ENCODE results near the gene ERBB2.

ERBB2 gene

DNA sequence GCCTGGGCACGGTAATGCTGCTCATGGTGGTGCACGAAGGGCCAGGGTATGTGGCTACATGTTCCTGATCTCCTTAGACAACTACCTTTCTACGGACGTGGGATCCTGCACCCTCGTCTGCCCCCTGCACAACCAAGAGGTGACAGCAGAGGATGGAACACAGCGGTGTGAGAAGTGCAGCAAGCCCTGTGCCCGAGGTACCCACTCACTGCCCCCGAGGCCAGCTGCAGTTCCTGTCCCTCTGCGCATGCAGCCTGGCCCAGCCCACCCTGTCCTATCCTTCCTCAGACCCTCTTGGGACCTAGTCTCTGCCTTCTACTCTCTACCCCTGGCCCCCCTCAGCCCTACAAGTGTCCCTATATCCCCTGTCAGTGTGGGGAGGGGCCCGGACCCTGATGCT lies 12.0 kb downstream of the ERBB2 start:
- Histone ChIP-seq H3K4me1 (ENCODE audit: control insufficient read depth, low read depth, low read length) (no peaks in the 10 kb centered on the region), H3K9ac (ENCODE audit: low read length) (no peak overlapping the region), H3K27ac (ENCODE audit: low read length) (no peak overlapping the region), H3K36me3 (ENCODE audit: control insufficient read depth, low read depth, low read length) (peaks cover 90% of the 10 kb centered on the region), H3K4me3 (ENCODE audit: low read length) (no peak overlapping the region), H3K9me3 (ENCODE audit: control insufficient read depth, low read depth, low read length) (no peaks in the 10 kb centered on the region), H3K27me3 (ENCODE audit: control insufficient read depth, insufficient read depth, low read length) (no peaks in the 10 kb centered on the region)

- Histone ChIP-seq H3K27me3 (ENCODE audit: control insufficient read depth, insufficient read depth, low read length) (no peaks in the 10 kb centered on the region), H3K27ac (ENCODE audit: low read length) (no peak overlapping the region), H3K36me3 (ENCODE audit: control insufficient read depth, low read depth, low read length) (peaks cover 92% of the 10 kb centered on the region), H3K4me3 (ENCODE audit: low read length) (no peak overlapping the region), H3K9ac (ENCODE audit: low read length) (no peak overlapping the region), H3K4me1 (ENCODE audit: control insufficient read depth, low read depth, low read length) (no peaks in the 10 kb centered on the region), H3K9me3 (ENCODE audit: control insufficient read depth, low read depth, low read length) (no peaks in the 10 kb centered on the region)
These were observed 14.4 kb downstream of the ERBB2 start for GRCh38 chr17:39714234-39714633.

- H3K4me1 ChIP-seq (ENCODE audit: control insufficient read depth, low read depth, low read length): no peaks in the 10 kb centered on the region
- H3K9ac ChIP-seq (ENCODE audit: low read length): no peak overlapping the region
- no peaks in the 10 kb centered on the region for H3K27me3 ChIP-seq (ENCODE audit: control insufficient read depth, insufficient read depth, low read length)
- no peak overlapping the region for H3K4me3 ChIP-seq (ENCODE audit: low read length)
- no peaks in the 10 kb centered on the region for H3K9me3 ChIP-seq (ENCODE audit: control insufficient read depth, low read depth, low read length)
- H3K27ac ChIP-seq (ENCODE audit: low read length): no peak overlapping the region
- H3K36me3 ChIP-seq (ENCODE audit: control insufficient read depth, low read depth, low read length): peaks cover 92% of the 10 kb centered on the region
These were observed 15.7 kb downstream of the ERBB2 start for GRCh38 chr17:39715375-39716072.

DNA sequence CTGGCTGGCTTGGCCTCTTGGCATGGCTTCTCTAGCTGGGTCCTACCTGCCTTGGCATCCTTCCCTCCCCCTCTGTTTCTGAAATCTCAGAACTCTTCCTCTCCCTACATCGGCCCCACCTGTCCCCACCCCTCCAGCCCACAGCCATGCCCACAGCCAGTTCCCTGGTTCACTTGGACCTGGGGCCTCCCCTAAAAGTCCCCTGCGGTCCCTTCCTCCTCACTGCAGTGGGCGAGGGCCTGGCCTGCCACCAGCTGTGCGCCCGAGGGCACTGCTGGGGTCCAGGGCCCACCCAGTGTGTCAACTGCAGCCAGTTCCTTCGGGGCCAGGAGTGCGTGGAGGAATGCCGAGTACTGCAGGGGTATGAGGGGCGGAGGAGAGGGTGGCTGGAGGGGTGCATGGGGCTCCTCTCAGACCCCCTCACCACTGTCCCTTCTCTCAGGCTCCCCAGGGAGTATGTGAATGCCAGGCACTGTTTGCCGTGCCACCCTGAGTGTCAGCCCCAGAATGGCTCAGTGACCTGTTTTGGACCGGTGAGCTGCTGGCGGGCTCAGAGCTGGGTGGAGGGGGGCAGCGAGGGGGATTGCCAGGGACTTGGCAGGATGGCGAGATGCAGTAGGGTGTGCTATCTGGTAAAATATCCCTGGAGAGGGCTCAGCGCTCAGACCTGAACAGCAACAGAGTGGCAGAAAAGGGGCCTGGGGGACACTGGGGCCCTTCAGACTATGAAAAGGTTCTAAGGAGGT lies 16.4 kb downstream of the ERBB2 start:
- Histone ChIP-seq H3K4me3 (ENCODE audit: low read length) (no peak overlapping the region), H3K4me1 (ENCODE audit: control insufficient read depth, low read depth, low read length) (no peaks in the 10 kb centered on the region), H3K9me3 (ENCODE audit: control insufficient read depth, low read depth, low read length) (no peaks in the 10 kb centered on the region), H3K36me3 (ENCODE audit: control insufficient read depth, low read depth, low read length) (peaks cover 90% of the 10 kb centered on the region), H3K27ac (ENCODE audit: low read length) (no peak overlapping the region), H3K9ac (ENCODE audit: low read length) (no peak overlapping the region), H3K27me3 (ENCODE audit: control insufficient read depth, insufficient read depth, low read length) (no peaks in the 10 kb centered on the region)

GRCh38 chr17:39716879-39717536 lies 17.1 kb downstream of the ERBB2 start:
- Histone ChIP-seq H3K4me3 (ENCODE audit: low read length) (no peak overlapping the region), H3K27ac (ENCODE audit: low read length) (no peak overlapping the region), H3K27me3 (ENCODE audit: control insufficient read depth, insufficient read depth, low read length) (no peaks in the 10 kb centered on the region), H3K36me3 (ENCODE audit: control insufficient read depth, low read depth, low read length) (peaks cover 85% of the 10 kb centered on the region), H3K9ac (ENCODE audit: low read length) (no peak overlapping the region), H3K4me1 (ENCODE audit: control insufficient read depth, low read depth, low read length) (no peaks in the 10 kb centered on the region), H3K9me3 (ENCODE audit: control insufficient read depth, low read depth, low read length) (no peaks in the 10 kb centered on the region)

- no peaks in the 10 kb centered on the region for H3K4me1 ChIP-seq (ENCODE audit: control insufficient read depth, low read depth, low read length)
- peaks cover 79% of the 10 kb centered on the region for H3K36me3 ChIP-seq (ENCODE audit: control insufficient read depth, low read depth, low read length)
- no peak overlapping the region for H3K4me3 ChIP-seq (ENCODE audit: low read length)
- H3K9me3 ChIP-seq (ENCODE audit: control insufficient read depth, low read depth, low read length): no peaks in the 10 kb centered on the region
- H3K9ac ChIP-seq (ENCODE audit: low read length): no peak overlapping the region
- no peaks in the 10 kb centered on the region for H3K27me3 ChIP-seq (ENCODE audit: control insufficient read depth, insufficient read depth, low read length)
- H3K27ac ChIP-seq (ENCODE audit: low read length): no peak overlapping the region
These were observed 17.8 kb downstream of the ERBB2 start for GRCh38 chr17:39717660-39718059.

DNA sequence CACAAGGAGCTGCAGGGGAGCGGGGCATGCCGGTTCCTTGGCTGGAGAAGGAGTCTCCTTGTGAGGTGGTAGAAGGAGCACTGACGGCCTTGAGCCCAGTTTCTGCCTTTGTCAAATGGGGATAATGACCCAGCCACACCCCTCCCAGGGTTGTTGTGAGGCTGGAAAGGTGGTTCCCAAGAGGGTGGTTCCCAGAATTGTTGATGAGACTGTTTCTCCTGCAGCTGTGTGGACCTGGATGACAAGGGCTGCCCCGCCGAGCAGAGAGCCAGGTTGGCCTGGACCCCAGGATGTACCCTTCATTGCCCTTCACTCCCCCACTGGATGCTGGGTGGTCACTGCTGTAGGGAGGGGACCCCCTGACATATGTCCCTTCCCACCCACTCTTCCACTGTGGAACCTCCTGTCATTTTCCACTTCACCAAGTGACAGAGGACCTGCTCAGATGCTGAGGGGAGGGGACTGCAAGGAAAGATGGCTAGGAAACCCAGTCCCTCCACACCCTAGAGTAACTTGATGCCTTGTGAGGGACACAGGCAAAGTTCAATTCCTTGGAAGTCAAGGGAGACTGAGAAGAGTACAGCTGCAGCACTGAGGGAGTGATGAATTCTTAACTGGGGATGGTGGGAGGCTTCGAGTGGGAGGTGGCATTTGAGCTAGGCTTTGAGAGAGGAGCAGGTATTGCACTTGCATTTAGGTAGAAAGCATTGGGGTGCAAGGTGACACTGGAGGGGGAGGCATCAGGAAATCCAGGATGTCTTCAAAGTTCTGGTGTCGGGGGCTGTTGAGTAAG lies 19.9 kb downstream of the ERBB2 start:
- no peak overlapping the region for H3K27ac ChIP-seq (ENCODE audit: low read length)
- no peaks in the 10 kb centered on the region for H3K4me1 ChIP-seq (ENCODE audit: control insufficient read depth, low read depth, low read length)
- no peaks in the 10 kb centered on the region for H3K27me3 ChIP-seq (ENCODE audit: control insufficient read depth, insufficient read depth, low read length)
- peaks cover 67% of the 10 kb centered on the region for H3K36me3 ChIP-seq (ENCODE audit: control insufficient read depth, low read depth, low read length)
- no peak overlapping the region for H3K4me3 ChIP-seq (ENCODE audit: low read length)
- H3K9me3 ChIP-seq (ENCODE audit: control insufficient read depth, low read depth, low read length): no peaks in the 10 kb centered on the region
- H3K9ac ChIP-seq (ENCODE audit: low read length): no peak overlapping the region

GRCh38 chr17:39722104-39722503 lies 22.2 kb downstream of the ERBB2 start:
- no peak overlapping the region for H3K27ac ChIP-seq (ENCODE audit: low read length)
- peaks cover 69% of the 10 kb centered on the region for H3K36me3 ChIP-seq (ENCODE audit: control insufficient read depth, low read depth, low read length)
- no peaks in the 10 kb centered on the region for H3K9me3 ChIP-seq (ENCODE audit: control insufficient read depth, low read depth, low read length)
- H3K4me1 ChIP-seq (ENCODE audit: control insufficient read depth, low read depth, low read length): no peaks in the 10 kb centered on the region
- H3K27me3 ChIP-seq (ENCODE audit: control insufficient read depth, insufficient read depth, low read length): no peaks in the 10 kb centered on the region
- H3K4me3 ChIP-seq (ENCODE audit: low read length): no peak overlapping the region
- no peak overlapping the region for H3K9ac ChIP-seq (ENCODE audit: low read length)

DNA sequence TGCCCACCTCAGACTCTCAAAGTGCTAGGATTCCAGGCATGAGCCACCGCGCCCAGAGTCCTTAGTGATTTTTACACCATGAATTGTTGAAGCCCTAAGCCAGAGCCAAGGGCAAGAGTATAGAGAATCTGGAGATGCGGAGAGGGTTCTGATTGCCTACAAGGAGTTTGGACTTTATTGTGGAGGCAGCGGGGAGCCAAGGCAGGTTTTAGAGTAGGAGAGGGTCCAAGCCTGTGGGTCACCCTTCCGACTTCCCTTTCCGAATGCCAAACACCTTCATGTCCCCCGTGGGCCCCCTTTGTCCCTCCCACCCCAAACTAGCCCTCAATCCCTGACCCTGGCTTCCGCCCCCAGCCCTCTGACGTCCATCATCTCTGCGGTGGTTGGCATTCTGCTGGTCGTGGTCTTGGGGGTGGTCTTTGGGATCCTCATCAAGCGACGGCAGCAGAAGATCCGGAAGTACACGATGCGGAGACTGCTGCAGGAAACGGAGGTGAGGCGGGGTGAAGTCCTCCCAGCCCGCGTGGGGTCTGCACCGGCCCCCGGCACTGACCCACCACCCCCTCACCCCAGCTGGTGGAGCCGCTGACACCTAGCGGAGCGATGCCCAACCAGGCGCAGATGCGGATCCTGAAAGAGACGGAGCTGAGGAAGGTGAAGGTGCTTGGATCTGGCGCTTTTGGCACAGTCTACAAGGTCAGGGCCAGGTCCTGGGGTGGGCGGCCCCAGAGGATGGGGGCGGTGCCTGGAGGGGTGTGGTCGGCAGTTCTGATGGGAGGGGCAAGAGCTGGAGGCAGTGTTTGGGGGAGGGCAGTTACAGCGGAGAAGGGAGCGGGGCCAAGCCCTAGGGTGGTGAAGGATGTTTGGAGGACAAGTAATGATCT lies 23.3 kb downstream of the ERBB2 start:
- Histone ChIP-seq H3K27ac (ENCODE audit: low read length) (no peak overlapping the region), H3K9ac (ENCODE audit: low read length) (no peak overlapping the region), H3K36me3 (ENCODE audit: control insufficient read depth, low read depth, low read length) (peaks cover 66% of the 10 kb centered on the region)

DNA sequence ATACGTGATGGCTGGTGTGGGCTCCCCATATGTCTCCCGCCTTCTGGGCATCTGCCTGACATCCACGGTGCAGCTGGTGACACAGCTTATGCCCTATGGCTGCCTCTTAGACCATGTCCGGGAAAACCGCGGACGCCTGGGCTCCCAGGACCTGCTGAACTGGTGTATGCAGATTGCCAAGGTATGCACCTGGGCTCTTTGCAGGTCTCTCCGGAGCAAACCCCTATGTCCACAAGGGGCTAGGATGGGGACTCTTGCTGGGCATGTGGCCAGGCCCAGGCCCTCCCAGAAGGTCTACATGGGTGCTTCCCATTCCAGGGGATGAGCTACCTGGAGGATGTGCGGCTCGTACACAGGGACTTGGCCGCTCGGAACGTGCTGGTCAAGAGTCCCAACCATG lies 24.9 kb downstream of the ERBB2 start:
- Histone ChIP-seq H3K9ac (ENCODE audit: low read length) (no peak overlapping the region), H3K36me3 (ENCODE audit: control insufficient read depth, low read depth, low read length) (peaks cover 58% of the 10 kb centered on the region), H3K9me3 (ENCODE audit: control insufficient read depth, low read depth, low read length) (no peaks in the 10 kb centered on the region), H3K27ac (ENCODE audit: low read length) (no peak overlapping the region), H3K4me1 (ENCODE audit: control insufficient read depth, low read depth, low read length) (no peaks in the 10 kb centered on the region), H3K4me3 (ENCODE audit: low read length) (no peak overlapping the region), H3K27me3 (ENCODE audit: control insufficient read depth, insufficient read depth, low read length) (no peaks in the 10 kb centered on the region)

More for the DNA sequence above, 23.3 kb downstream of the ERBB2 start:
- no peak overlapping the region for H3K4me3 ChIP-seq (ENCODE audit: low read length)
- H3K4me1 ChIP-seq (ENCODE audit: control insufficient read depth, low read depth, low read length): no peaks in the 10 kb centered on the region
- H3K9me3 ChIP-seq (ENCODE audit: control insufficient read depth, low read depth, low read length): no peaks in the 10 kb centered on the region
- no peaks in the 10 kb centered on the region for H3K27me3 ChIP-seq (ENCODE audit: control insufficient read depth, insufficient read depth, low read length)

All from iPS-18a (cell line).